HepG2 (cell line): ENCODE results near the gene DRD3. TPM values are rescaled to one million over a fixed set of nuclear protein-coding genes. Genes with fewer than 3 reads are reported as not detected.

Source experiments
- ATAC-seq: fragments of 200-7000 bp; cut with Tn5 transposase; 3 replicates; pipeline ENCODE4 v1.9.1; 2020; ENCODE audit warnings: mild to moderate bottlenecking, moderate library complexity
- BruUV-seq: library from RNA; stranded (reverse); fragments of 400-500 nt; replicated peaks from 2 replicates; lab custom pipeline; 2021; lab: Mats Ljungman, UMichigan
- CTCF ChIA-PET: fragments of 300-600 bp; formaldehyde crosslinking; extraction: SDS; loops from one replicate; lab custom pipeline; 2021; ENCODE audit warnings: low total read pairs, inconsistent platforms, low intra/inter-chr PET ratio; lab: Yijun Ruan, JAX
- POLR2A ChIA-PET: fragments of 350-600 bp; sonication (Branson Sonifier 250); formaldehyde crosslinking; loops from one replicate; lab custom pipeline; 2020; ENCODE audit warnings: antibody characterized with exemption, inconsistent platforms; lab: Yijun Ruan, JAX
- DNase-seq: peaks from one replicate; pipeline ENCODE4 v3.0.0-alpha.2; 2015; ENCODE audit warnings: low spot score
- FAIRE-seq: peaks from 3 replicates; lab custom pipeline; 2011; peaks lifted over from hg19 to GRCh38; lab: Jason Lieb, UNC
- H2AFZ ChIP-seq: one replicate; pipeline ENCODE4 v1.6.1; 2011; ENCODE audit warnings: low read length, inconsistent platforms
- H3K27ac ChIP-seq: fragments of 300-600 bp; 3 replicates; pipeline ENCODE4 v1.8.0; 2011; ENCODE audit warnings: mixed run types, mild to moderate bottlenecking, mixed read lengths, low read length, inconsistent platforms; ENCODE audit not compliant: insufficient read depth; ENCODE audit errors: extremely low read length
- H3K27me3 ChIP-seq, 2 experiments: fragments of 200-600 bp in 1 of 2; 2 replicates in 1 of 2; 3 replicates in 1 of 2; pipeline versions ENCODE4 v1.6.0 to v1.8.0; 2011; ENCODE audit warnings: low read length in 2 of 2, mild to moderate bottlenecking in 2 of 2, moderate library complexity in 2 of 2, inconsistent platforms in 1 of 2; ENCODE audit not compliant: insufficient read depth in 2 of 2, control insufficient read depth in 1 of 2
- H3K36me3 ChIP-seq, 2 experiments: fragments of 200-600 bp in 1 of 2; replicated peaks in 1 of 2; 2 replicates in 1 of 2; 3 replicates in 1 of 2; pipeline versions ENCODE4 v1.5.1 to v1.8.0; 2011; ENCODE audit warnings: low read length in 2 of 2, inconsistent platforms in 1 of 2; ENCODE audit not compliant: insufficient read depth in 2 of 2, control insufficient read depth in 1 of 2
- H3K4me1 ChIP-seq: 2 replicates; pipeline ENCODE4 v1.5.1; 2012; ENCODE audit warnings: low read length, inconsistent platforms; ENCODE audit not compliant: insufficient read depth
- H3K4me2 ChIP-seq: 2 replicates; pipeline ENCODE4 v1.6.0; 2011; ENCODE audit warnings: low read depth, low read length, inconsistent platforms
- H3K4me3 ChIP-seq, 3 experiments: fragments of 200-600 bp in 1 of 3; sonication (generic), shearing (Covaris generic) in 1 of 3; replicated peaks in 1 of 3; 2 replicates each; pipeline ENCODE4 v1.5.1; 2011 to 2016; ENCODE audit warnings: low read length in 3 of 3, inconsistent platforms in 2 of 3, low read depth in 2 of 3, mild to moderate bottlenecking in 2 of 3, control low read depth in 1 of 3, mixed read lengths in 1 of 3; ENCODE audit not compliant: insufficient read depth in 1 of 3
- H3K79me2 ChIP-seq: one replicate; pipeline ENCODE4 v1.6.1; 2011; ENCODE audit warnings: low read length, inconsistent platforms; ENCODE audit not compliant: insufficient read depth
- H3K9ac ChIP-seq: 2 replicates; pipeline ENCODE4 v1.6.0; 2011; ENCODE audit warnings: mild to moderate bottlenecking, low read depth, low read length, inconsistent platforms; ENCODE audit not compliant: insufficient read depth
- H3K9me3 ChIP-seq: 2 replicates; pipeline ENCODE4 v1.5.1; 2012; ENCODE audit warnings: mild to moderate bottlenecking, low read length
- H4K20me1 ChIP-seq: 2 replicates; pipeline ENCODE4 v1.6.0; 2011; ENCODE audit warnings: inconsistent platforms, mild to moderate bottlenecking, low read length, moderate library complexity; ENCODE audit not compliant: insufficient read depth
- CBX5 ChIP-seq: sonication (generic); formaldehyde crosslinking; IDR thresholded peaks from 2 replicates; pipeline ENCODE4 v1.4.0; 2020; ENCODE audit warnings: missing genetic modification reagents, borderline replicate concordance
- GZF1 ChIP-seq: sonication (generic); formaldehyde crosslinking; IDR thresholded peaks from 2 replicates; pipeline ENCODE4 v1.5.1; 2020; ENCODE audit warnings: mild to moderate bottlenecking, missing genetic modification reagents
- HNRNPH1 ChIP-seq: fragments of 200-400 bp; formaldehyde crosslinking; optimal IDR thresholded peaks from 2 replicates; pipeline ENCODE3; 2017; ENCODE audit warnings: mild to moderate bottlenecking, low read depth, low read length
- KLF12 ChIP-seq: sonication (generic); formaldehyde crosslinking; IDR thresholded peaks from 2 replicates; pipeline ENCODE4 v1.4.0; 2020; ENCODE audit warnings: missing genetic modification reagents, borderline replicate concordance
- MXD1 ChIP-seq: sonication (generic); formaldehyde crosslinking; IDR thresholded peaks from 2 replicates; pipeline ENCODE4 v1.4.0; 2020; ENCODE audit warnings: mild to moderate bottlenecking, missing genetic modification reagents
- NFE2L1 ChIP-seq: sonication (generic); formaldehyde crosslinking; IDR thresholded peaks from 2 replicates; pipeline ENCODE4 v1.4.0; 2020; ENCODE audit warnings: missing genetic modification reagents, mild to moderate bottlenecking, borderline replicate concordance
- NFE2L2 ChIP-seq: fragments of 150-350 bp; IDR thresholded peaks from 2 replicates; pipeline ENCODE4 v1.6.1; 2014; ENCODE audit warnings: low read length
- NR2F6 ChIP-seq, 2 experiments: IDR thresholded peaks; 2 replicates each; pipeline ENCODE4 v1.6.1; 2016; ENCODE audit warnings: antibody characterized with exemption in 1 of 2, mild to moderate bottlenecking in 1 of 2
- SCMH1 ChIP-seq: sonication (generic); formaldehyde crosslinking; IDR thresholded peaks from 2 replicates; pipeline ENCODE4 v1.9.0; 2021; ENCODE audit warnings: missing genetic modification reagents, mild to moderate bottlenecking, borderline replicate concordance
- SRY ChIP-seq: sonication (generic); formaldehyde crosslinking; IDR thresholded peaks from 2 replicates; pipeline ENCODE4 v1.8.0; 2022; ENCODE audit warnings: mild to moderate bottlenecking, missing genetic modification reagents
- U2AF2 ChIP-seq: fragments of 200-400 bp; formaldehyde crosslinking; IDR thresholded peaks from 2 replicates; pipeline ENCODE4 v1.6.1; 2017; ENCODE audit warnings: low read depth, mild to moderate bottlenecking, low read length
- ZNF234 ChIP-seq: sonication (generic); formaldehyde crosslinking; conservative IDR thresholded peaks from 2 replicates; pipeline ENCODE4 v1.5.1; 2020; ENCODE audit warnings: mild to moderate bottlenecking, missing genetic modification reagents
- ZNF367 ChIP-seq: sonication (generic); formaldehyde crosslinking; IDR thresholded peaks from 2 replicates; pipeline ENCODE4 v1.4.0; 2020; ENCODE audit warnings: missing genetic modification reagents, borderline replicate concordance
- ZNF546 ChIP-seq: sonication (generic); formaldehyde crosslinking; conservative IDR thresholded peaks from 2 replicates; pipeline ENCODE4 v1.8.1; 2023; ENCODE audit warnings: mild to moderate bottlenecking, missing genetic modification reagents
- ZNF800 ChIP-seq: sonication (generic); formaldehyde crosslinking; IDR thresholded peaks from 2 replicates; pipeline ENCODE4 v1.4.0; 2020; ENCODE audit warnings: missing genetic modification reagents
- ZSCAN5A ChIP-seq: sonication (generic); formaldehyde crosslinking; IDR thresholded peaks from 2 replicates; pipeline ENCODE4 v1.8.0; 2022; ENCODE audit warnings: mild to moderate bottlenecking, missing genetic modification reagents, borderline replicate concordance
- WGBS: methylation state at CpG from one replicate; pipeline ENCODE4 v1.1.6; 2017; ENCODE audit warnings: low lambda C conversion rate; 5-methylcytosine and 5-hydroxymethylcytosine counted together
- in situ Hi-C: cut with HindIII; loops from 2 replicates; pipeline ENCODE4 v1.10.0; 2017; ENCODE audit warnings: low pct_unique_long_range_greater_than_20kb; ENCODE audit not compliant: extremely low pct_ligation_motif_present
- intact Hi-C: fragments of 100-400 bp; cut with micrococcal nuclease; formaldehyde crosslinking; loops from one replicate; pipeline ENCODE4 v1.10.0; 2022; ENCODE audit not compliant: unreplicated experiment
- polyA plus RNA-seq, 8 experiments: library from polyadenylated mRNA; depleted of rRNA in 3 of 8; stranded (reverse) in 7 of 8; unstranded in 1 of 8; fragments of >200 nt; fragmentation: Illumina TruSeq in 4 of 8; extraction: Trizol in 4 of 8; gene quantifications; 2 replicates each; pipeline versions ENCODE4 v1.2.1 to v1.2.3, GENCODE V29; 2011 to 2016; ENCODE audit warnings: low read depth in 4 of 8, missing spikeins in 1 of 8, mixed read lengths in 1 of 8; ENCODE audit not compliant: insufficient read depth in 1 of 8
- total RNA-seq, 5 experiments: library from RNA; depleted of rRNA; stranded (reverse); fragments of >200 nt; fragmentation: Illumina TruSeq; extraction: Trizol; gene quantifications; 2 replicates each; pipeline ENCODE4 v1.2.3, GENCODE V29; 2016; ENCODE audit warnings: low read depth in 1 of 5

Gene DRD3
- total and polyA plus RNA-seq, 2 of the 13 experiments (the other 11 are each of a cell fraction or from before 2014, with no cell fraction given): not detected

- intact Hi-C loops (no loop called here), in situ Hi-C loops (no loop called here)
- Histone ChIP-seq H3K27me3 (no peaks in the 10 kb centered on the region; a peak in 1 of 5 replicates), H3K4me3 (no peak overlapping the region), H3K36me3 (peaks cover 12 to 55% of the 10 kb centered on the region in 2 experiments), H3K9ac (no peak overlapping the region), H2AFZ (no peak overlapping the region), H3K4me2 (no peak overlapping the region), H3K4me1 (peaks cover 24% of the 10 kb centered on the region), H3K79me2 (no peaks in the 10 kb centered on the region), H3K27ac (peak overlapping the region; percentile 8), H4K20me1 (no peaks in the 10 kb centered on the region), H3K9me3 (no peaks in the 10 kb centered on the region)
- FAIRE-seq (no peak), DNase-seq (no peak), ATAC-seq (no peak)
- BruUV-seq: no TSS peak
- TF ChIP-seq MXD1: no peak
- no peak for TF ChIP-seq NFE2L2
- TF ChIP-seq HNRNPH1: no peak
- TF ChIP-seq CBX5 (CRISPR knock-in tag): no peak
- no peak for TF ChIP-seq ZNF367 (CRISPR knock-in tag)
- no peak for TF ChIP-seq KLF12 (CRISPR knock-in tag)
- no peak for TF ChIP-seq U2AF2
- no peak for TF ChIP-seq ZNF546 (CRISPR knock-in tag)
- no peak for TF ChIP-seq NFE2L1
- no peak for TF ChIP-seq GZF1 (CRISPR knock-in tag)
- no peak for TF ChIP-seq SRY
- TF ChIP-seq SCMH1 (CRISPR knock-in tag): no peak
- no peak for TF ChIP-seq NR2F6 (IDR thresholded peaks at IDR 0.05)
- TF ChIP-seq NR2F6 (CRISPR knock-in tag; IDR thresholded peaks at IDR 0.05): no peak
- no peak for TF ChIP-seq ZSCAN5A (CRISPR knock-in tag)
- no peak for TF ChIP-seq ZNF800 (CRISPR knock-in tag)
- no peak for TF ChIP-seq ZNF234
- 93% methylated on average over 5 of the region's 5 CpGs for WGBS
- CTCF ChIA-PET: no interaction called here
- POLR2A ChIA-PET: no interaction called here
These were observed 99.1 kb downstream of the DRD3 start for GRCh38 chr3:114079761-114080160.
